Medulla oblongata (tissue), 1 donor: ENCODE measurements around the gene SYT17.

ENCODE experiments used
- DNase-seq: peaks from one replicate; pipeline ENCODE4 v3.0.0-alpha.2; 2015; ENCODE audit errors: extremely low spot score

Gene SYT17

DNA sequence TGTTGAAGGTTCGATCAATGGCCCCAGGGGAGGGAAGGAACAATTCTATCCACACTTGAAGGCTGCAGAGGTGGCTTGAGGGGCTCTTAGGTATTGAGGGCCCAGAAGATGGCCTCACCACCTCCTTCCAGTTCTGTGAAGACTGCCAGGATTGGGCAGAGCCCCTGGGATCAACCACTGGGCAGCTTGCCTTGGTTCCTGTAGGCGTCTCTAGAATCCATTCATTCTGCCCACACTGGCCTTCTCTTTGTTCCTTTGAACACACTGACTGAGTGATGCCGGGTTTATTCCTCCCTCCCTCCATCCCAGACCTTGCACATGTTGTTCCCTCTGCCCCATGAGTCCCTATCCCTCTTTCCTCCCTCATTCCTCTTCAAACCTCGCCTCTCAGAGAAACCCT, 50.5 kb downstream of the SYT17 start:
- peak; percentile 13 for DNase-seq

DNA sequence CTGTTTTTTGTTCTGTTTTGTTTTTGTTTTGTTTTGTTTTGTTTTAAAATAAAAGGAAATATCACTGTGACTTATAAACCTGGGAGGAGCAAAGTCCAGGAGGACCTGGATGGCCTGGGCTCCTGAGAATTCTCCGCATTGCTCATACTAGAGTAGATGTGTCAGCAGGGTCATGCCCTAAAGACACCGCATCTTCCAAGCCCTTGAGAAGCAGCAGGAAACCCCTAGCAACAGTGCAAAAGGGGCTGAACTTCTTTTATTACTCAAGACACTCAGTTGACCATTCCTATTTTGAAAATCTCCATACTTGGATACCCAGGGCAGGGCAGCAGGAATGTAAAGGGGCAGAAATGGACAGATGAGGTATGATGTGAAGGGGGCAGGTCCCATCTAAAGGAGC, 51.8 kb downstream of the SYT17 start:
- DNase-seq = no peak

DNA sequence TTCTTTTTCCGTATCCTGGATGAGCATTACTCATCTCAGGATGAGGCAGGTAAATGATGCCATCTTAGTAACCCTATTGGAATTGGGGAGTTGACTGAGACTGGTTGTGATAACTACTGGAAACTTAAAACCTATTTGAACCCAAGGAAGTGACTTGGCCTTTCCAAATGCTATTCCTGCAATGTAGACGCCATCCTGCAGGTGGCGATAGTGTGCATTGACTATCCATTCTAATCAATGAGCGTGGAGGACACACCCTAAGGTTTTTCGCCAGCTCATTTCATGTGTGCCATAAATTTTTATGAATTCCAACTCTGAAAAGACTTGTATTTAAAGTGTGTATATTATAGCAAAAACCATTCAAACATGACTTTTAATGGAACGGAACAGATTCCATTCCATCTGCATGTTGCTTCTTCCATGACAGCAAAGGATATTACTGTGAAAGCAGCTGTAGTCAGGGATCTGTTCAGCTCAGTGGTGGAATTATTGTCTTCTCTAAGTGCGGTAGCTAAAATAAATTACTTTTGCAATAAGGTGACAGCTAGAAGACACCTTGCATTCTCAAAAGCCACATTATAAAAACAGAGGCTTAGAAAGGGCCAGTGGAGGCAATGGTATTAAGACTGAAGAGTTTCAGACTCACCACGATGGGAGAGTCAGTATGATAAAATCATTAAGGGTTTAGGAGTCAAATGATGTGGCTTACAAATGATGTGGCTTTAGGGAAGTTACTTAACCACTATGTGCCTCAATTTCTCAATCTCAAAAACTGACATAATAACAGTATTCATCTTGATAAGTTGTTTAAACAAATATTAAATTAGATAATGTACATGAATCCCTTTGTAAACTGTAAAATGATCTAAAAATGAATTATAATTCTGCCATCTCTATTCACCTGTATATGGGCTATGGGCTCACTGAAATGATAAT, 55.5 kb downstream of the SYT17 start:
- no peak for DNase-seq

DNA sequence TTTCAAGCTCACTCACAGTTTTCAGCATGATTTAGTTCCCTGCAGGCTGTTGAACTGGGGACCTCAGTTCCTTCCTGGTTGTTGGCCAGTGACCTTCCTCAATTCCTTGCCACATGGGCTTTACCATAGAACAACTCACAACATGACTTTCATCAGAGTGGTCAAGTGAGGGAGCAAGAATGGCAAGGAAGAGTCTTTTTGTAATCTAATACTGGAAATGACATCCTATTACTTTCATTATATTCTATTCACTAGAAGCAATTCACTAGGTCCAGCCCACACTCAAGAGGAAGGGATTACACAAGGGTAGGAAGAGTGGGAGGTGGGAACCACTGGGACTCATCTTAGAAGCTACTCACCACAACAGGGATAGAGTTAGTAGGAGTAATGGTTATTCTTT, 57.6 kb downstream of the SYT17 start:
- DNase-seq = no peak

DNA sequence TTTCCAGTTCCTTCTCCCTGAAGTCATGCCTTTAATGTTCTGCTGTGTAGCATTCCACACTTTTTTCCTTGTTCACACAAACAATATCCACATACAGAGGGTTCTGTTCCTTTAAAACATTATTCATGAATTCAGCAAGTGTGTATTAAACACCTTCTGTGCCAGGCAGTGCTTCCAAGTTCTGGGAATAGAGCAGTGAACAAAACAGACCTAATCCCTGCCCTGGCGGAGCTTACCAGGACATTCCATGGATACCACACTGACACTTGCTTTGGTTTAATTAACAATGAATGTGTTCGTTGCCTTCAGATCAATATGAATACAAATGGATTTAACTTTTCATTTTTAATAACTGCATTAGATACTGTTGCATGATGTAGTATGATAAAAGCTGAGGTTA, 59.6 kb downstream of the SYT17 start:
- DNase-seq = no peak

DNA sequence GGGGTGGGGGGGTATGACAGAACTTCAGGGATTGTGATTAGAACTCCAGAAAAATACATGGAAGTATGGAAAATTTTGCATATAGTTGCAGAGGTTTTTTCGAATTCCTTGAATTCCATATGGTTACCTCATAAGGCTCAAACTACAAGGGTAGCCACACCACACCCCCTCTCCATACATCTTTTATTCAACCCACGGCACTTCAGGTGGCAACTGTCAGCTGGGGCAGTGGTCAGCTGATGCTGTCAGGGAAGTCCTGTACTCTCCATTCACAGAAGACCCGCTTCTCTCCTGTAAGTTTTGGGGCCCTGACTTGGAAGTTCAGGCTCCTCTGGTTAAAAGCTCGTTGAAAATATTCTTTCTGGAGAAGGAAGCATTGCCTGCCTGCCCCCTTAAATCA, 60.0 kb downstream of the SYT17 start:
- DNase-seq = no peak

DNA sequence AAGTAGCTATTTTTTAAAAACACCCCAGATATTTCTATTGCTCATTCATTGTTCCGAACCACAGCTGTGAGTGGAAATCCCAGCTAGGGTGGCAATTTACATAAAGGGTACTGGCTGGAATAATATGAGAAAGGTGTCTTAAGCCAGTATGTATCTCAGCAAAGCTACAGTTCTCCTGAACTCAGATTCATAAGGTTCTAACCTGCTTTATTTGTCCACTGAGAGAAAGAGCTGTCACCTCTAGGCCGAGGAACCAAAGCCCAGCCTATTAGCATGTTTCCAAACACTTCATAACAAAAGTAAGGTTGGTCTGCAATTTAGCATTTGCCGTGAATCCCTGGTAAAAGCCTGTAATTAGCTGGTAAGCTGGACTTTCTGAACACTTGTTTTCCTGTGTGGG, 60.5 kb downstream of the SYT17 start:
- no peak for DNase-seq

DNA sequence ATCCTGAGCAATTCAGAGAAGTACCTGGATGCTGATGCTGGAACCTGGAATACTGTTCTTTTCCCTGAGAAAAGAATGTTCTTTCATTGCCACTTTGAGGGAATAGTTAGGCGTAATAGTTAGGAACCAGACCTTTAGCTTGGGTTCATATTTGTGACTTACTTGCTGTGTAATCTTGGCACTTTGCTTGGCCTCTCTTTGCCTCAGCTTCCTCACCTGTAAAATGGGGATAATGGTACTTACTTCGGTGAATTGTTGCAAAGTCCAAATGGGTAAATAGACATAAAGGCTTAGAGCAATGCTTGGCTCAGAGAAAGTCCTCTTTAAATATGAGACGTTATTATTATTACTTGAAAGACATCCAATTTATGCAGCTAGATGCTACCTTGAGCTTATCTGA, 62.5 kb downstream of the SYT17 start:
- DNase-seq = no peak

DNA sequence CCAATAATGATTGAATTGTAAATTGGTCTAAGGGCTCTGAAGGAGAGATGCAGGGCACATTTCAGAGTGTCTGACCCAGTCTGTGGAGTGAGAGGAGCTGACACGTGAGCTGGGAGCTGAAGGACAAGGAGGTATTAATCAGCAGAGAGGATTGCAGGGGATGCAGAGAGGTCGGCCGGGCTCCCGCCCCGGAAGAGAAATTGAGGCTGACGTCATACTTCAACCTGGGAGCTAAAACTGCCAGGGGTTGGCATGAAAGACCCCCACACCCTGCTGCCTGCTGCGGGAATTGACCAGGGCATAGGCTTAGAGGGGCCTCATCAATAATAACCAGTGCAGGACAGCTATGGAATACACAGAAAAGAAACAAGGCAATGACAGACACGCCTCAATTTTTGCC, 63.8 kb downstream of the SYT17 start:
- DNase-seq = no peak

DNA sequence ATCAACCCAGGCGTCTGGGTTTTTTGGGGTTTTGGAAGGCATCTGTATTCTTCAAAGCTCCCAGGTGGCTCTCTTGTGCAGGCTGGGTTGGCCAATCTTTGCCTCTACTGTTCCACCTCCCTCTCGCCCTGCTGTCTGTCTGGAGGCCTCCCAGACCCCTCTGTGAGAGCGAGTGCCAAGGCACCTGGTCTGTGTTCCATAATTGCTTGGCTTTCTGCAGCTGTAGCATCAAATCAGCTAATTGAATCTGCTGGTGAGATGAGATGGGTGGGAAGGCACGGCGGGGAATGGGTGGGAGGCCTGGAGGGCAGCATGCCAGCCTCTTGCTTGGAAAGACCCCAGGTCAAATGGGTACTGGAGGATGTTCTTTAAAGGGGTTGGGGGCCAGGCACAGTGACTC, 64.9 kb downstream of the SYT17 start:
- no peak for DNase-seq

DNA sequence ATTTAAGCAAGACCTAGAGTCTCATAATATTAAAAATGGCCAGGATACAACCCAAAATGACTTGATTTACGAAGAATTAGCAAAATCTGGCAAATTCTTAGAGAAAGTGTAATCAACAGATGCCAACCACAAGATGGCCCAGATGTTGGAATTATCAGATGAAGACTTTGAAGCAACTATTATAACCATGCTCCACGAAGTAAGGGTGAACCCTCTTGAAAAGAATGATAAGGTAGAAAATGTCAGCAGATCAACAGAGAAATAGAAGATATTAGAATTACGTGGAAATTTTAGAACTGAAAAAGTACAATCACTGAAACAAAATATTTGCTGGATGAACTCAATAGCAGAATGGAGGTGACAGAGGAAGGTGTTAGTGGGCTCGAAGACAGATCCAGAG, 67.4 kb downstream of the SYT17 start:
- DNase-seq = no peak

DNA sequence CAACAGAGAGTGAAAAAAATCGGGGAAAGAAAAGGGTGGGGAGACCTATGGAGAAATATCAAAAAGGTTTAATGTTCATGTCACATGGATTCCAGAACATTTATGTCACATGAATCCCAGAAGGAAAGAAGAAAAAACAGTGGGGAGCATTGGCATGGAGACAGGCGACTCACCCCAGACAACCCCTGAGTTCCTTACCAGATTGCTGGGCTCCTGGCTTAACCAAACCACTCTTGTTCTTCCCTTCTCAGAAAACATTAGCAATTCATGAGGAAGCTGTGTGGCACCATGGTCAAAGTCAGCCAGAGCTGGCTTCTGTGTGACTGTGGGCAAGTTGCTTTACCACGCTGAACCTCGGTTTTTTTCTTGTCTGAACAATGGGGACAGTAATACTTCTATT, 67.8 kb downstream of the SYT17 start:
- no peak for DNase-seq

DNA sequence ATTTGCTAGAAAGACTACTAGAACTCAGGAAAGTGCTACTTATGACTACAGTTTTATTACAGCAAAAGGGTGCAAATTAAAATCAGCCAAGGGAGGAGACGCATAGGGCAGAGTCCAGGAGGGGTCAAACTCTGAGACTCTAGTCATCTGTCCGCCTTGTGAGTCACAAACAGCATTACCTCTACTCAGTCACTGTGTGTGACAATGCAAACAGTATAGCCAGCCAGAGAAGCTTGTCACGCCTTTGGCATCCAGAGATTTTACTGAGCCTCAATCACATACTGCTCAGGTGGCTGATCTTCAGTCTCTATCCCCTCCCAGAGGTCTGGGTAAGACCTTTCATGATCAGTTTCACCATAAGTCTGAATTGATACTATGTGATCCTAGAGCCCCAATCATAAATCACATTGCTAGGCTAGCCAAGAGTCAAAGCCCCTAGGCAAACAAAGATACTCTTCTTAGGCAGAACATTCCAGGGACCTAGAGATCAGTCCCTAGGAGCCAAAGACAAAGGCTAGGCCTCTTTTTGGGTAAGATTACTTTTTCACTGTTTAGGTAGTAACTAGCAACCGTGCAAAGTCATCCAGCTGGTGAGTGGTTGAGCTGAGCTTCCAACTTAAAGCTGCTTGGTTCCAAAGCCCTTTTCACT, 68.6 kb downstream of the SYT17 start:
- no peak for DNase-seq

DNA sequence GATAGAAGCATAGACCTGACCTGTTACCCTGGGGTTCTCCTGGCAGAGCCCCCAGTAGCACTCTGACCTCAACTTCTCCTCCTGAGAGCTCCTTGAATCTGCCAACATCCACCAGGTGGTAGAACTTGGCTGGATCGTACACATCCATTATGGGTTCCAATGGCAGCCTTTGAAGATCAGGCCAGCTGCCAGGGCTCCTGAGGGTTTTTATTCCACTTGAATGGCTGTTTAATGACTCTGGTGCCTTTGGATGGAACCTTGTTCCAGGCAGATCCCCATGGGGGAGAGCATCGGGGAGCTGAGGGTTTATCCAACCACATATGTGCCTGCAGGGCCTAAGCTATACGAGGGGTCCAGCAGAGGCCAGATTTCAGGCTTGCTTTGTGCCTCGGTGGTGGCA, 70.4 kb downstream of the SYT17 start:
- DNase-seq = peak; percentile 6

DNA sequence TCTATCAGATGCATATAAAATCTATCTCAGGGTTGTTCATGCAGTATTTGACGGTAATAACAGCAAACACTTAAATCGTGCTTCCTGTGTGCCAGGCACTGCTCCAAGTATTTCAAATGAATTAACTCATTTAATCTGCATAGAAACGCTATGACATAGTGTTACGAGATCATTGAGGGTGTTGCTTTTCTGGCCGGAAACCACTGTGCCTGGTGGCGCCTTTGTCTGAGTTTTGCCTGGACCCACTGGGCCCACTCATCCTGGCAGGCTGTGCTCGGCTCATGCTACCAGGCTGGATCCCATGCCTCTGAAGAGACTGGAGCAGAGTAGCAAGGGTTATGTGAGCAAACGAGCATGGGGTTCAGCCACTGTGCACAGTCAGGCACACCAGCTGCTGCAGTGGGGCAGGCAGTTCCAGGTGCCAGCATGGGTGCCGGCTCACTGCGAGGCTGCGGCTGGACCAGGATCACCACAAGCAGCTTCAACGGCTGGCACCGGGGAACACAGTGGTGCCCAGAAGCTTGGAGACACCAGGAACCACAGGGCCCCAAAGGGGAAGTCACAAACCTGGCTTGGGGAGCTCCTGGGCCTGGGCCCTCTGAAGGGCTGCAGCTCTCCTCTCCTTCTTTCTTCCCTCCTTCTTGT, 71.6 kb downstream of the SYT17 start:
- no peak for DNase-seq

DNA sequence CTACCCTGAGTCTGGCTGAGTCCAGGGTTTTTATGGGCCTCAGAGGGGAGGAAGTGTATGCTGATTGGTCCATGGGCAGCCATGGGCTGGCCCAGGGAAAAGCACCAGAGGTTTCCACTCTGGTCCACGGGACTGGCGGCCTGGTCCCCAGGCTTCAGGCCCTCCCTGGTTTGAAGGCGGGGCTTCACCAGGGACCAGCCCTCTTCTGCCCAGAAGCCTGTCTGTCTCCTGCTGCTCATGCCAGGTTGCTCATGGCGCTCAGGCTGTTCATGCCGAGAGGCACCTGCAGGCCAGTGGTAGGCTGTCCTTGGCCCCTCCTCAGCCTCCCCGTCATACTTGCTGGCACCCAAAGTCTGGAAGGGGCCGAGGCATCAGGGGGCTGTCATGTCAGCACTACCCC, 72.5 kb downstream of the SYT17 start:
- DNase-seq = no peak

DNA sequence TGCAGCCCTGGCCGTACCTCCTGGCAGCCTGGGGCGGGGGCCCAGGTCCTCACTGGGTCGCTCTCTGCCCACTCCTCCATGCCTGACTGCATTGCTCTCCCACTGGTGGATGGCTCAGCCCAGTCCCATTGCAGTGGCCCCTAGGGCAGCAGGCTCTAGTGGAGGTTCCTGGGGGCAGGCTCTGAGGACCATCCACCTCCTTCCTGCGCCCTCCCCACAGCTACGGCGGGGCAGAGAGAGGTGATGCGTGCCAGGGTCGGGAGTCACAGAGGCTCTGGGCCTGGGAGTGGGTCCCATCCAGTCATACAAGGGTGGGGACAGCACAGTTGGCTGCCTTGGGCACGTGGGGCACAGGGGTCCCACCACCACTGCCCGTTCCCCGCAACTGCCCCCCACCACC, 73.5 kb downstream of the SYT17 start:
- no peak for DNase-seq

DNA sequence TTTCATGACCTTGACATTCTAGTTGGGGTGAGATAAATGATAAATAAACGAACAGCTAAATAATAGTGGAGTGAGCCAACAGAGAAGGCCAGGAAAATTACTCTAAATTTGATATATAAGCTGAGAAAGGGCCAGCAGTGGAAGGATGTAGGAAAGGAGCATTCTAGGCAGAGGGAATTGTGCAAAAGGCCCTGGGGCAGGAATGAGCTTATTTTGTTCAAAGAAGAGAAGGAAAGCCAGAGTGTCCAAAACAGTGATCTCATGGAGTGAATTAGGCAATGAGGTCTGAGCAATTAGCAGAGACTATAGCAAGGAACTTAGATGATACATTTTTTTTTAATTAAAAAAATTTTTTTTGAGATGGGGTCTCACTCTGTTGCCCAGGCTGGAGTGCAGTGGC, 74.1 kb downstream of the SYT17 start:
- DNase-seq = no peak

DNA sequence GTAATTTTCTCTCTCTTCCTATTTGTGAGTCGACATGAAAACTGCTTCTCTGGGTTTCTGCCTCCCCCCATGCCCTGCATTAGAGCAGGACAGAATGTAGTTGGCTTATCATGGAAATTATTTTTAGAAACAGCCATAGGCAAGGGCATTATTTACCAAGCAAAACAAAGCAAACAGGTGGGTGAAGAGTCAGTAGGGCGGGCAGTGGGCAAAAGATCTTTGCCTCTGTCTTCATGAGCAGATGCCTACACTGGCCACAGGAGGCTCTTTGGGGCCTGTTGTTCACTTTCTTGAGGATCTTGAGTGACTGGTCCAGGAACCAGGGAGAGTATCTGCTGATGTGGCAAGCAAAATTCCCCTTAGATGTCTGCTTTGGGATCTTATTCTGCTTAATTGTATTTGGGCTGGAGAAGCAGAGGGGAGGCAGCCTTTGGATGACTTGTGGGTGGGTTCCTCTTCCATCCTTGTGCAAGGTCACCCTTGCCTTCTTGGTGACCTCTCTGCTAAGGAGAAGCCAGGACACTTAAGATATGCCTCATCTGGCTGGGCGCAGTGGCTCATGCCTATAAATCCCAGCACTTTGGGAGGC, 75.0 kb downstream of the SYT17 start:
- DNase-seq = no peak

DNA sequence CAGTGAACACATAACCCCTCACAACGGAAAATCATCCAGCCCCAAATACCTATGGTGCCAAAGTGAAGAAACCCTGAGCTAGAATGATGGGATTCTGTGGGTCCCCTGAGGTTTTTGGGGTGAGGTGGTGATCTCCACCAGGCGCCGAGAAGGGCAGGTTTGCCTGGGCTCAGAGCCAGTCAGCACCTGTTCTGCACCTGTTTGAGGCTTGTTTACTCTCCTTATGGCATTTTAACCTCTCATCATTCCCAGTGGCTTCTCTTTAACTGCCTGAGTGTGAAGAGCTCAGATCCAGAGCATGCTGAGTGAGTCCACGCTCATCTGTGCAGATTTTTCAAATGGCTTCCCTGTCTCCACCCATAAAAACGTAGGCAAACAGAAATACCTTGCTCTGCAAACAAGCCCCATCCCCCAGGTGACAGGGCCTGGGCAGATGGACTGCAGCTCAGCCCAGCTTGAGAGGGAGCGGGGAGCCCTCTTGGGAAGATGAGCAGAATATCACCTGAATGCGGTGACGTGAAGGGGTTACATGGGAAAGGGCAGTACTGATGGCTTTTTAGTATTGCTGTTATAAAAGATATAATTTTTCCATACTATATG, 77.4 kb downstream of the SYT17 start:
- DNase-seq = no peak

DNA sequence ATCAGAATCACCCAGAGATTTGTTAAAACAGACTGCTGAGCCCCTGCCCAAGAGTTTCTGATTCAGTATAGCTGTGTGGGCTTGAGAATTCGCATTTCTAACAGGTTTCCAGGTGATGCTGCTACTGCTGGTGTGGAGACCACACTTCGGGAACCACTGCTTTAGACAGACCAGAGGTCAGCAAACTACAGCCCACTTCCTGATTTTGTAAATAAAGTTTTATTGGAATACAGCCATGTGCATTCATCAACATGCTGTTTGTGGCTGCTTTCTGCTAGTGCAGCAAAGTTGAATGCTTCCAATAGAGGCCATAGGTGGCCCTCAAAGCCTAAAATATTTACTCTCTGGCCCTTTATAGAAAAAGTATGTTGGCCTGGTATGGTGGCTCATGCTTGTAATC, 84.9 kb downstream of the SYT17 start:
- DNase-seq = no peak

DNA sequence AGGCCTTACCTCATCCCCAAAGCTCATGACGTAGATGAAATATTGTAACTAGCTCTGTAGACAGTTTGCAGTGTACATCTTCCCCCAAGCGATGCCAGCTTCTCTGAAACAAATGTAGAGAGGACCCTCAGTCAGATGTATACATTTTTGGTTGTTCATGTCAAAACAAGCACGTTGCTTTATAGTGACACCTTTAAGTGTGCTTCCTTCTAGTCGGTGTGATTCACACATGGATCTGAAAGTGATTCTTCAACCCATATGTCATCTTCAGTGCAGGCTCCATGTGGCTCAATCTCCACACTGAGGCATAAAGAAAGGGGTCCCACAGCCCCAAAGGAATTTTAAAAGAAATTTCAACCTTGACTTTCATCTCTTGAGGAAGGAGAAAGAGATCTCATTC, 86.6 kb downstream of the SYT17 start:
- no peak for DNase-seq
